Stimulated activated CD4-positive, alpha-beta T cell treated with anti-CD3 and anti-CD28 coated beads, TNF-alpha, amount 100 ng/mL, for 4 hours (primary cell): ENCODE measurements around the gene PHYH.
"Not testable (repeated sequence)": the region's sequence is repeated elsewhere in the genome, so short reads cannot be mapped to it uniquely, and the experiment has no call there.

ENCODE experiments used
- DNase-seq, 3 experiments: peaks; one replicate each; pipeline ENCODE4 v3.0.0-alpha.2; 2020; ENCODE audit warnings: low read depth in 3 of 3

The PHYH gene

GRCh38 chr10:13271552-13272163 lies 28.2 kb downstream of the PHYH start:
- peak; percentile 2 to 15 (median 8) for DNase-seq

- DNase-seq: no peak
Measured at GRCh38 chr10:13270877-13271551, 28.9 kb downstream of the PHYH start.

GRCh38 chr10:13268841-13269240 lies 31.0 kb downstream of the PHYH start:
- DNase-seq: no peak

- DNase-seq: no peak
Measured at GRCh38 chr10:13268310-13268709, 31.6 kb downstream of the PHYH start.

- DNase-seq: no peak
Measured at GRCh38 chr10:13263591-13263990, 36.3 kb downstream of the PHYH start.

- DNase-seq: no peak
Measured at GRCh38 chr10:13262433-13262832, 37.4 kb downstream of the PHYH start.

DNA sequence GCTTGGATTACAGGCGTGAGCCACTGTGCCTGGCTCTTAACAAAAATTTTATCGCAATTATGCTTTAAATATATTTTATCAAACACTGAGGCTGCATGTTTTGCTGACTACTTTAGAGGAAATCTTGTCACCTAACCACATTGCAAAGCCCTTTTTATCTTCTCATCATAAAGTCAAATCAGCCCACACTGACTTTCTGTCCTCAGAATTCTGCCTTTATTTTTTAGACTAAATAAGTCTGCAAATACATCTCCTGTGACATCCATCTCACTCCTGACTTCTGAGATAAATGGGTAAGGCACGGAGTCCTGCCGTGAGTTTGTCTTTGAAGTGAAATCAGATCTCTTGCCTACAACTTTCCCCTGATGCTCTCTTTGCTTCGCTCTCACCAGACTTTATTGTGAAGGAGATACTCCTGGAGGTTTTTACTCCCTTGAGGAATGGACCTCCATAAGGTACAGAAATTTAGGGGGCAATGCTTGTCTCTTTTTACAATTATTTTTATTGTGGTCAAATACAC lies 42.2 kb downstream of the PHYH start:
- DNase-seq: no peak

DNA sequence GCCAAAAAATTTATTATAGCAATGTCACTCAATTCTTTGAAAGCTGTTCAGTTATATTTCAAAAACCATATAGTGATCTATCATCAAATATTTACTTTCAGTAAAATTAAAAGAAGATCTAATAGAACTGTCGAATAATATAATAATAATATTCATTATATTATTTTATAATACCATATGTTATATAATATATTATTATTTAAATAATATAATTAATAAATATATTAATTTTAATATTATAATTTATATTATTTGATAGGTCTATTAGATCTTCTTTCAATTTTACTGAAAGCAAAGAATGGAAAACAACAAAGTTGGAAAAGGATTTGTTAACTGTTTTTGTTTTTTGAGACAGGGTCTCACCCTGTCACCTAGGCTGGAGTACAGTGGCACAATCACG lies 43.2 kb downstream of the PHYH start:
- no peak for DNase-seq

GRCh38 chr10:13253726-13254125 lies 46.1 kb downstream of the PHYH start:
- DNase-seq: no peak

GRCh38 chr10:13247784-13248183 lies 52.1 kb downstream of the PHYH start:
- no peak for DNase-seq

GRCh38 chr10:13247246-13247645 lies 52.6 kb downstream of the PHYH start:
- no peak for DNase-seq

DNA sequence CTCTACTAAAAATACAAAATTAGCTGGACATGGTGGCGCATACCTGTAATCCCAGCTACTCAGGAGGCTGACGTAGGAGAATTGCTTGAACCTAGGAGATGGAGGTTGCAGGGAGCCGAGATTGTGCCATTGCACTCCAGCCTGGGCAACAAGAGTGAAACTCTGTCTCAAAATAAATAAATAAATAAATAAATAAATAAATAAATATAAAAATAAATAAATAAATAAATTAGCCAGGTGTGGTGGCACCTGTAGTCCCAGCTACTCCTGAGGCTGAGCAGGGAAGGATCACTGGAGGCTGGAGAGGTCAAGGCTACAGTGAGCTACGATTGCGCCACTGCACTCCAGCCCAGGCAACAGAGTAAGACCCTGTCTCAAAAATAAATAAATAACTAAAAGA lies 57.6 kb downstream of the PHYH start:
- DNase-seq: not testable (repeated sequence)

- DNase-seq: no peak
Measured at GRCh38 chr10:13241613-13242012, 58.3 kb downstream of the PHYH start.

GRCh38 chr10:13239923-13240322 lies 59.9 kb downstream of the PHYH start:
- DNase-seq: no peak

DNA sequence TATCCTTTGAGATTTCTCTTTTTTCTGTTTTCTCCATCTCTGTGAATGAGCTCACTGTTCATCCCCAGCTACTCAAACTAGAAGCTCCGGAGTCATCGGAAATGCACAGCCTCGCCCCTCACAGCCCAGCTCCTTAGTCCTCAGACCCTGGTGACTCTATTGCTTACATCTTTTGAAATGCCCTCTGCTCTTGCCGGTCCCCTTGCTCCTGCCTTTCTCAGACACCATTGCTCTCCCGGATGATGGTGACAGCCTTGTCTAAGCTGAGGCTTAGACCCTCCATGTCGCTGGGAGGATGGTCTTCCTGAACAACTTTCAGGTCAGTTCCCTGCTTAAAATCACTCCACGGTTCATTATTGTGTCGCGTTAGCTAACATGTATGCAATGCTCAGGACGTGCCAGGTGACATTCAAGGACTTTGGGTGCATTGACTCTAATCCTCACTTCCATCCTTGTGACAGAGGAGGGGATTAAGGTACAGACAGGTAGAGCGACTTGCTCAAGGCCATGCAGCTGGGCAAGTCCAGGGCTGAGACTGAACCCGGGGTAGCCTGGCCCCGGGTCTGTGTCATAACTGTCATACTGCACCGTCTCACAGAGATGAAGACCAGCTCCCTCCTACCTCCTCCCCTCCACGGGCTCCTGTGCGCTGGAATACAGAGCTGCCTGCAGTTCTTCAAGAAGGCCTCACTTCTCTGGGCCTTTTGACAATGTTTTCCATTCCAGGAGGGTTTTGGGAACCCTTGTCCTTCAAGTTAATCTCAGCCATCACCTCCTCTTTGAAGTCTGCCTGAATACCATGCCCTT lies 61.4 kb downstream of the PHYH start:
- no peak for DNase-seq

DNA sequence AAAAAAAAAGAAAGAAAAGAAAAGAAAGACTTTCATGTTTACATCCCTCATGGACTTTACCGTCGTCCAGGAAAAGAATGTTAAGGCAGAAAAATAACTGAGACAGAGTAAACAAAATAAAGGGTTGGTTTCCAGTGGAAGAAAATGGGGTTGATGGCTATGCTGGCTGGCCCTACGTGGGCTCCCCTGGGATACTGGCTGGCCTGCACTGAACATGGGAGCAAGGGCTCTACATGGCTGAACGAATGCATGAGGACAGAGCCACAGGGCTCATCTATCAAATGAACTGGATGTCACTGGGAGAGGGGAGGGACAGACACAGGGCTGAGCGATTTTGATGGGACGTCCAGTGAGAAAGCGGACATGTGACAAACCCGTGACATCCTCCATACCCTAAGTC lies 63.2 kb downstream of the PHYH start:
- no peak for DNase-seq

GRCh38 chr10:13234736-13235135 lies 65.1 kb downstream of the PHYH start:
- DNase-seq: not testable (repeated sequence)

- no peak for DNase-seq
Measured at GRCh38 chr10:13234172-13234571, 65.7 kb downstream of the PHYH start, which contains the start of gene UCMA. UCMA (minus strand) TSS chr10:13234374; CDS start chr10:13234258, 116 bp downstream.

GRCh38 chr10:13233358-13233757 lies 66.5 kb downstream of the PHYH start:
- DNase-seq: no peak

DNA sequence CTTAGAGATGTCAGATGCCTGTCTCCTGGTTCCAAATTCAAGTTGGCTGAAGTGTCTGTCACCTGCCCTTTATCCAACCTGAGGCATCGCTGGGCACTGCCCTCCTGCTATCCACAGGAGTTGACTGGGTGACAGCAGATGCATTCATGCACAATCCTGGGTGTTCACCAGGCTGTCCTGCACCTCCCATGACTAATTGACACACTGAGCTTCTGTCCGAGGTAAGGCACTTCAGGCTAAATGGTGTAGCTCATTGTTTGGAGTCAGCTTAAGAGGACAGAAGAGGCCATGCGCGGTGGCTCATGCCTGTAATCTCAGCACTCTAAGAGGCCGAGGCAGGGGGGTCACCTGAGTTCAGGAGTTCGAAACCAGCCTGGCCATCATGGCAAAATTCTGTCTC lies 68.1 kb downstream of the PHYH start:
- DNase-seq: no peak

GRCh38 chr10:13231190-13231589 lies 68.7 kb downstream of the PHYH start:
- no peak for DNase-seq
